ENCODE measurements around the gene STOM.

DNA sequence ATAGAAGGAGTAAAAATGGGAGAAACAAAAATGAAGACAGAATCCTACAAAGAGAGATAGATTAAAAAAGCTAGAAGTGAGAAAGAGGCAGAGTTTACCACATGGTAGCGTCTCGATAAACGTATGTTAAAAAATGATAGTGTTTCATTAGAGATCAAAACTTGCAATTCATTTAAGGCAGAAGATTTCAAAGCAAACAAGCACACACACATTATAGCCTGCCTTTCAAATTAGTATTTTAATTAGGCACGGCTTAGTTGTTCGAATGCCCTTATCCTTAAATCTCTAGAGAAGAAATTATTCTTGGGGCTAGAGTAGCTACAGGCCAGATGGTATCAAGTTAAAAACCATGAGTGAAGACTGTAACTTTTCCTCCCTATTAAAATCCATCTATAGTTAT is 6.0 kb downstream of the STOM start:
- TF ChIP-seq TAF1 (IDR thresholded peaks at IDR 0.05; ENCODE audit: borderline replicate concordance, insufficient read depth, low read length) (no peak), POLR2AphosphoS5 (IDR thresholded peaks at IDR 0.05; ENCODE audit: low read depth, low read length) (no peak), SIN3A (IDR thresholded peaks at IDR 0.05; ENCODE audit: borderline replicate concordance, insufficient read depth, low read length) (no peak)
